HUDEP-2 (cell line): Measurements from ENCODE around the gene ARL8B.

ENCODE experiments used
- DNase-seq, 76 experiments: peaks; one replicate each; lab custom pipeline; 2025; ENCODE audit not compliant: unreplicated experiment in 76 of 76; lab: John Stamatoyannopoulos, UW

ARL8B gene

GRCh38 chr3:5201536-5201935 is 79.4 kb downstream of the ARL8B start:
- no peak for DNase-seq

GRCh38 chr3:5202222-5202621 is 80.1 kb downstream of the ARL8B start:
- no peak for DNase-seq

GRCh38 chr3:5205165-5205941 is 83.3 kb downstream of the ARL8B start:
- no peak for DNase-seq

GRCh38 chr3:5210926-5211325 is 88.8 kb downstream of the ARL8B start:
- no peak for DNase-seq

- DNase-seq: no peak
Measured at GRCh38 chr3:5212628-5213573, 90.8 kb downstream of the ARL8B start.

- no peak for DNase-seq
Measured at GRCh38 chr3:5213574-5213966, 91.5 kb downstream of the ARL8B start.

- no peak for DNase-seq
Measured at GRCh38 chr3:5214352-5214751, 92.3 kb downstream of the ARL8B start.

- no peak for DNase-seq
Measured at GRCh38 chr3:5217824-5218595, 95.9 kb downstream of the ARL8B start.

GRCh38 chr3:5218815-5219214 is 96.7 kb downstream of the ARL8B start:
- DNase-seq: no peak

- DNase-seq: no peak
Measured at GRCh38 chr3:5219216-5219615, 97.1 kb downstream of the ARL8B start.

- DNase-seq: no peak
Measured at GRCh38 chr3:5220193-5220592, 98.1 kb downstream of the ARL8B start.

GRCh38 chr3:5220667-5221431 is 98.8 kb downstream of the ARL8B start:
- no peak for DNase-seq

GRCh38 chr3:5221701-5222100 is 99.6 kb downstream of the ARL8B start:
- DNase-seq: no peak

- DNase-seq: no peak
Measured at GRCh38 chr3:5222283-5223005, 100.4 kb downstream of the ARL8B start.

GRCh38 chr3:5226783-5227182 is 104.7 kb downstream of the ARL8B start:
- DNase-seq: peak in 1 of 76 experiments; percentile 5

GRCh38 chr3:5227812-5228211 is 105.7 kb downstream of the ARL8B start:
- no peak for DNase-seq

- no peak for DNase-seq
Measured at GRCh38 chr3:5229414-5229813, 107.3 kb downstream of the ARL8B start.
